ENCODE results near the gene SLX4IP.

GRCh38 chr20:10654250-10654610 is 219.1 kb downstream of the SLX4IP start:
- no peak for TF ChIP-seq POLR2A (IDR thresholded peaks at IDR 0.05)
- TF ChIP-seq CTCF (IDR thresholded peaks at IDR 0.05), result no peak

All from adrenal gland (tissue), 5 donors.